Activated CD8-positive, alpha-beta memory T cell treated with anti-CD3 and anti-CD28 coated beads, Interleukin-2, amount 10 ng/mL, durations not matched to agents 7 days and 5 days (primary cell): ENCODE results near the gene SPEG. TPM values are rescaled to one million over a fixed set of nuclear protein-coding genes. Genes with fewer than 3 reads are reported as not detected.

Experiments used
- ATAC-seq: fragments of 150-1000 bp; cut with Tn5 transposase; one replicate; pipeline ENCODE4 v1.10.0; 2021; ENCODE audit warnings: moderate library complexity
- CTCF ChIA-PET: fragments of 350-600 bp; sonication (Branson Sonifier 250); formaldehyde crosslinking; loops from one replicate; lab custom pipeline; 2021; ENCODE audit warnings: antibody characterized with exemption; lab: Charles Lee
- DNase-seq: peaks from one replicate; pipeline ENCODE4 v3.0.0-alpha.2; 2020
- H3K27ac Mint-ChIP-seq: one replicate; pipeline ENCODE4 v1.8.0; 2021; ENCODE audit warnings: mild to moderate bottlenecking, mixed read lengths
- H3K27me3 Mint-ChIP-seq: one replicate; pipeline ENCODE4 v1.8.0; 2021; ENCODE audit warnings: mixed read lengths
- H3K36me3 Mint-ChIP-seq: one replicate; pipeline ENCODE4 v1.8.0; 2021; ENCODE audit warnings: mild to moderate bottlenecking, mixed read lengths
- H3K4me1 Mint-ChIP-seq: one replicate; pipeline ENCODE4 v1.8.0; 2021; ENCODE audit warnings: mixed read lengths
- H3K4me3 Mint-ChIP-seq: one replicate; pipeline ENCODE4 v1.8.0; 2021; ENCODE audit warnings: mild to moderate bottlenecking, moderate library complexity, mixed read lengths
- H3K9me3 Mint-ChIP-seq: one replicate; pipeline ENCODE4 v1.8.0; 2022; ENCODE audit warnings: low read depth, mixed read lengths
- total RNA-seq, 2 experiments: library from RNA; stranded (reverse); gene quantifications; one replicate each; pipeline ENCODE4 v1.2.3, GENCODE V29; 2021

SPEG gene
- total RNA-seq, 2 experiments from 2014 or later: 0.52 to 1.3 TPM

GRCh38 chr2:219499058-219499307 lies 64.3 kb downstream of the SPEG start:
- ATAC-seq (no peak), DNase-seq (no peak)
- no peaks in the 10 kb centered on the region for H3K9me3 Mint-ChIP-seq
- peak overlapping the region; percentile 78 for H3K27ac Mint-ChIP-seq
- CTCF ChIA-PET: interaction anchor here (0.6 to 8.6 kb wide), 11 partner anchors 10 to 204 kb away, joined by 3 to 149 read pairs (median 4); partner anchors contain the start of genes CHPF, STK11IP and TMEM198
- H3K4me1 Mint-ChIP-seq: peaks cover 31% of the 10 kb centered on the region
- H3K36me3 Mint-ChIP-seq: no peaks in the 10 kb centered on the region
- H3K4me3 Mint-ChIP-seq: peak overlapping the region; percentile 87
- H3K27me3 Mint-ChIP-seq: peaks cover 37% of the 10 kb centered on the region

- Mint-ChIP-seq H3K9me3 (no peaks in the 10 kb centered on the region), H3K36me3 (peaks cover under 1% of the 10 kb centered on the region), H3K27me3 (peaks cover 32% of the 10 kb centered on the region), H3K27ac (peak overlapping the region; percentile 78), H3K4me3 (peak overlapping the region; percentile 87), H3K4me1 (peaks cover 31% of the 10 kb centered on the region)
- CTCF ChIA-PET: interaction anchor here (1.1 to 8.6 kb wide), 8 partner anchors 10 to 204 kb away, joined by 4 to 149 read pairs (median 6); partner anchors contain the start of genes CHPF, STK11IP and TMEM198
- DNase-seq (no peak), ATAC-seq (no peak)
Observed at GRCh38 chr2:219499555-219499954, 64.9 kb downstream of the SPEG start.

- CTCF ChIA-PET: interaction anchor here (1.1 to 8.6 kb wide), 6 partner anchors 9 to 97 kb away, joined by 3 to 149 read pairs (median 35); partner anchors contain the start of genes CHPF, STK11IP and TMEM198
- Mint-ChIP-seq H3K27me3 (peaks cover 26% of the 10 kb centered on the region), H3K4me1 (peaks cover 31% of the 10 kb centered on the region), H3K27ac (no peak overlapping the region), H3K4me3 (peak overlapping the region; percentile 87), H3K36me3 (peaks cover 2% of the 10 kb centered on the region), H3K9me3 (no peaks in the 10 kb centered on the region)
- no peak for ATAC-seq
- DNase-seq: no peak
Observed at GRCh38 chr2:219500135-219500534, 65.5 kb downstream of the SPEG start.

GRCh38 chr2:219501849-219502248 lies 67.2 kb downstream of the SPEG start:
- no peak overlapping the region for H3K4me3 Mint-ChIP-seq
- CTCF ChIA-PET: no interaction called here
- no peaks in the 10 kb centered on the region for H3K9me3 Mint-ChIP-seq
- no peak overlapping the region for H3K27ac Mint-ChIP-seq
- DNase-seq (no peak), ATAC-seq (no peak)
- peaks cover 9% of the 10 kb centered on the region for H3K27me3 Mint-ChIP-seq
- H3K36me3 Mint-ChIP-seq: peaks cover 3% of the 10 kb centered on the region
- peaks cover 31% of the 10 kb centered on the region for H3K4me1 Mint-ChIP-seq

- H3K27ac Mint-ChIP-seq: no peak overlapping the region
- peaks cover 2% of the 10 kb centered on the region for H3K27me3 Mint-ChIP-seq
- H3K36me3 Mint-ChIP-seq: peaks cover 3% of the 10 kb centered on the region
- no peak overlapping the region for H3K4me3 Mint-ChIP-seq
- no peak for DNase-seq
- H3K4me1 Mint-ChIP-seq: peaks cover 26% of the 10 kb centered on the region
- ATAC-seq: no peak
- CTCF ChIA-PET: no interaction called here
- H3K9me3 Mint-ChIP-seq: no peaks in the 10 kb centered on the region
Observed at GRCh38 chr2:219502618-219503017, 68.0 kb downstream of the SPEG start.

GRCh38 chr2:219505585-219505984 lies 70.9 kb downstream of the SPEG start:
- peaks cover 3% of the 10 kb centered on the region for H3K36me3 Mint-ChIP-seq
- CTCF ChIA-PET: no interaction called here
- no peak overlapping the region for H3K4me3 Mint-ChIP-seq
- H3K9me3 Mint-ChIP-seq: no peaks in the 10 kb centered on the region
- ATAC-seq (no peak), DNase-seq (no peak)
- H3K27ac Mint-ChIP-seq: no peak overlapping the region
- peaks cover 12% of the 10 kb centered on the region for H3K27me3 Mint-ChIP-seq
- peaks cover 8% of the 10 kb centered on the region for H3K4me1 Mint-ChIP-seq

GRCh38 chr2:219506153-219506801 lies 71.6 kb downstream of the SPEG start:
- CTCF ChIA-PET: interaction anchor here (1.3 to 5.8 kb wide), 2 partner anchors 9 to 24 kb away, joined by 6 to 65 read pairs; partner anchors contain the start of gene GMPPA
- H3K9me3 Mint-ChIP-seq: no peaks in the 10 kb centered on the region
- DNase-seq (no peak), ATAC-seq (no peak)
- H3K27ac Mint-ChIP-seq: no peak overlapping the region
- no peak overlapping the region for H3K4me3 Mint-ChIP-seq
- peaks cover 7% of the 10 kb centered on the region for H3K4me1 Mint-ChIP-seq
- H3K27me3 Mint-ChIP-seq: peaks cover 19% of the 10 kb centered on the region
- peaks cover 3% of the 10 kb centered on the region for H3K36me3 Mint-ChIP-seq

- H3K27me3 Mint-ChIP-seq: peaks cover 24% of the 10 kb centered on the region
- CTCF ChIA-PET: interaction anchor here (1.0 to 5.8 kb wide), 4 partner anchors 10 to 23 kb away, joined by 3 to 65 read pairs (median 4); partner anchors contain the start of gene GMPPA
- H3K9me3 Mint-ChIP-seq: no peaks in the 10 kb centered on the region
- H3K4me1 Mint-ChIP-seq: peaks cover 4% of the 10 kb centered on the region
- no peak overlapping the region for H3K27ac Mint-ChIP-seq
- DNase-seq (no peak), ATAC-seq (no peak)
- no peak overlapping the region for H3K4me3 Mint-ChIP-seq
- H3K36me3 Mint-ChIP-seq: peaks cover 3% of the 10 kb centered on the region
Observed at GRCh38 chr2:219506802-219507526, 72.3 kb downstream of the SPEG start.

GRCh38 chr2:219507581-219508443 lies 73.2 kb downstream of the SPEG start:
- CTCF ChIA-PET: interaction anchor here (1.0 to 5.8 kb wide), 5 partner anchors 10 to 22 kb away, joined by 3 to 65 read pairs (median 3); partner anchors contain the start of gene GMPPA
- no peak overlapping the region for H3K27ac Mint-ChIP-seq
- no peaks in the 10 kb centered on the region for H3K9me3 Mint-ChIP-seq
- peaks cover 3% of the 10 kb centered on the region for H3K36me3 Mint-ChIP-seq
- H3K4me3 Mint-ChIP-seq: no peak overlapping the region
- no peak for DNase-seq
- H3K4me1 Mint-ChIP-seq: peaks cover 4% of the 10 kb centered on the region
- H3K27me3 Mint-ChIP-seq: peaks cover 28% of the 10 kb centered on the region
- ATAC-seq: no peak

- H3K36me3 Mint-ChIP-seq: peaks cover 3% of the 10 kb centered on the region
- no peaks in the 10 kb centered on the region for H3K9me3 Mint-ChIP-seq
- H3K27ac Mint-ChIP-seq: no peak overlapping the region
- H3K27me3 Mint-ChIP-seq: peaks cover 34% of the 10 kb centered on the region
- peaks cover 4% of the 10 kb centered on the region for H3K4me1 Mint-ChIP-seq
- ATAC-seq: no peak
- CTCF ChIA-PET: interaction anchor here (1.0 to 5.8 kb wide), 2 partner anchors 11 to 19 kb away, joined by 3 to 65 read pairs; partner anchors contain the start of gene GMPPA
- H3K4me3 Mint-ChIP-seq: no peak overlapping the region
- DNase-seq: no peak
Observed at GRCh38 chr2:219508444-219508734, 73.7 kb downstream of the SPEG start.

GRCh38 chr2:219508971-219509779 lies 74.5 kb downstream of the SPEG start:
- no peaks in the 10 kb centered on the region for H3K9me3 Mint-ChIP-seq
- ATAC-seq (peak; percentile 31), DNase-seq (no peak)
- H3K36me3 Mint-ChIP-seq: peaks cover 3% of the 10 kb centered on the region
- H3K4me1 Mint-ChIP-seq: peaks cover 4% of the 10 kb centered on the region
- no peak overlapping the region for H3K4me3 Mint-ChIP-seq
- H3K27ac Mint-ChIP-seq: no peak overlapping the region
- H3K27me3 Mint-ChIP-seq: peaks cover 41% of the 10 kb centered on the region
- CTCF ChIA-PET: interaction anchor here (1.0 to 5.8 kb wide), 8 partner anchors 11 to 122 kb away, joined by 4 to 65 read pairs (median 6); partner anchors contain the start of genes DNPEP and GMPPA

- CTCF ChIA-PET: interaction anchor here (0.6 to 5.8 kb wide), 10 partner anchors 9 to 141 kb away, joined by 4 to 65 read pairs (median 5); partner anchors contain the start of genes DNPEP and GMPPA
- ATAC-seq (peak; percentile 80), DNase-seq (peak; percentile 54)
- H3K4me3 Mint-ChIP-seq: no peak overlapping the region
- peaks cover 1% of the 10 kb centered on the region for H3K36me3 Mint-ChIP-seq
- no peak overlapping the region for H3K27ac Mint-ChIP-seq
- H3K9me3 Mint-ChIP-seq: no peaks in the 10 kb centered on the region
- H3K4me1 Mint-ChIP-seq: peaks cover 4% of the 10 kb centered on the region
- H3K27me3 Mint-ChIP-seq: peaks cover 44% of the 10 kb centered on the region
Observed at GRCh38 chr2:219509780-219510511, 75.3 kb downstream of the SPEG start.
